Measurements from ENCODE around the gene FRRS1L.

Gene FRRS1L

DNA sequence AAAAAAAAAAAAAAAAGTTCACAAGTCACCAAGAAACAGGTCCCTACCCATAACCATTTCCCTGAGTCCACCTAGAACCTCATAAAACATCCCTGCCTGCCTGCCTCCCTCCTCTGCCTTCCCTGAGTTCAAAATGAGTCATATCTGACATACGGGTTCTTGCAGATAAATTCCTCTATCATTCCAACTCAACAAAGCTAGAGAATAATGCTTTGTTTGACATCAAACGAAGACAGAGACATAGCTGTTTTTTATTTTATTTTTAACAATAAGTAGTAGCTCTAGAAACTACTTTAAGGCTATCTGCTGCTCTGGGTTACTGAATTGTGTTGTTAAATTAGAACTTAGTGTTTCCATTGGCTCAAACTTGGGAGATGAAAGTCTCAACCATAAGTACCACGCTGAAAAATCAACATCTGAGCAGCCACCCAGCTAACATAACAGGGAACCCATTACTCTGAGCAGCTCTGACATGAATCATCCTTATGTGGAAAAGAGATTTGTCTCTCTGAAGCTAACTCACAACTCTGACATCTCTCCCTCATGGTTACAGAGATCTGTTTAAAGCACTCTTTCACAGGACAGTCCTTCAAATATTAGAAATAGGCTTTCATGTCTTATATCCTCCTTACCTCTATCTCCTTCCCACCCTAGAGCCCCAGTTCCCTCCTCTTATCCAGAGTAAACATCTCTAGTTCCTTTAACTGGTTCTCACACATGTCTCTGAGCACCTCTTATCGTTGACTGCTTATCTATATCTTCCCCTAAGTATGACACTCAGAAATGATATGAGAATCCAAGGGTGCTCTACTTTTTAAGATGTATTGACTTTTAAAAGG is 59.4 kb downstream of the FRRS1L start:
- no peak for DNase-seq (ENCODE audit: low read depth in 2 of 2)

DNA sequence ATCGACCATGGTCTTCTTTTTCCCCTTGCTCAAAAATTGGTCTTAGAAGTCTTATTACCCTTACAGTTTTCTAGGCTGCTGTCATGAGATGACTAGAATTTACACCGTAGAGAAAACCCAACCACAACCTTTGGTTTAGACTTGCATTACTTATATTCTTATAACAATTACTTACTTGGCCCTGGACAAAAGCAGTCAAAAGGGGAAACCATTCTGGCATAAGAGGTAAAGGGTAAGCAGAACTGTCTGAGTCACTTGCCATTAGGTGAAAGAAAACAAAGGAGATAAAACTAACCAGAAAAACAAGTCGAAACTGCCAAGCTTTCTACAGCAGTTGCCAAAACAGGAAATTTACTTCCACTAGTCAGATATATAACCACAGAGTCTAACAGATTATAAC is 65.2 kb downstream of the FRRS1L start:
- DNase-seq (ENCODE audit: low read depth in 2 of 2): no peak

DNA sequence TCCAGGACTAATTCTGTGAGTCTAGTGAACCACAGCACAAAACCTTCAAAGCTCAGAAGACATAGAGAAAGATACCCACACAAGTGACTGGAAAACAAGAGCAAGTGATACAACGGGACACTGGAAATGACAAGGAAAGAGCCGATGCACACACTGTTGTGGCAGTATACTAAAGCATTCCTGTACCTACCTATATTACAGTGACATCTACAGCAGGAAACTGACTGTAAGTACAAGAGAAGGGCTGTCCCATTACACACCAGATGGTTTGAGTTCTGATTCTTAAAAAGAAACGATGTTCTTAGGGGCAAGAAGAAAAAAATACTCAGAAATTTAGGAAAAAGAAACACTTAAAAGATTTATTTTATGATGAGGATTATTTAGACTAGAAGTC is 65.8 kb downstream of the FRRS1L start:
- DNase-seq (ENCODE audit: low read depth in 2 of 2): no peak

DNA sequence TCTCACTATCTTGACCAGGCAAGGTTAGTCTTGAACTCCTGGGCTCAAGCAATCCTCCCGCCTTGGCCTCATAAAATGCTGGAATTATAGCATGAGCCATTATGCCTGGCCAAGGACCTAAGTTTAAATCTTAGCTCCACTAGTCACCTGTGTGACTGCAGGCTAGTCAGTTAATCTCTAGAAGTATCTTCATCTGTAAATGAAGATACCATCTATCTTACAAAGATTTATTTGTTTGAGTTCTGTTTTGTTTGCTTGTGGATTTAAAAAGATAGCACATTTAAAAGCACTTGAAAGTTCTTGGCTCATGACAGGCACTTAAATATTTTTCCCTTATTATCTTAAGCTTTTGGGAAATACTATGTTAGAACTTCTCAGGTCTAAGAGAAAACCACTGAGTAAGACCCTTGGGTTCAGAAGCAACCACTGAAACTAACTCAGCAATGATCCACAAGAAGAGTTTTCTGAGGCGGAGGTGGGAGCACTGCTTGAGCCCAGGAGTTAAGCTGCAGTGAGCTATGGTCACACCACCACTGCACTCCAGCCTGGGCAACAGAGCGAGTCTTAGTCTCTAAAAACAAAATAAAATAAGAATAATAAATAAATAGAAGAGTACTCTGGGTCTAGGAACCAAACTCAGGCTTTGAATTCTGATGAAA is 66.4 kb downstream of the FRRS1L start:
- DNase-seq (ENCODE audit: low read depth in 2 of 2): no peak

DNA sequence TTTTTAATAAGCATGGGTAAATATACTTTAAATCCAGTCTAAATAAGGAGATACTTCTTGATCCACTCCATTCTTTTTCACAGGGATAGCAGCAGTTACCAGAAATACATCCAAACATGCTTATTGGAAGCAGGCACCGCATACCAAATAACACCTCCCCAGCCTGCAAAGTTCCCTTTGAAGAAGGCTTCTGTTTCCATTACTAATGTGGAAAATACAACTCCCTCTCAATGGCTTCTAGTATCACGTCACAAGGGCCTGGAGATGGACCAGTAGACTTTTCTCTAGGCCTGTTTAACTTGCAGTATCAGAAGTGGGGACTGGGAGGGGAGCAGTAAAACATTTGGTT is 68.1 kb downstream of the FRRS1L start:
- DNase-seq (ENCODE audit: low read depth in 2 of 2): no peak

DNA sequence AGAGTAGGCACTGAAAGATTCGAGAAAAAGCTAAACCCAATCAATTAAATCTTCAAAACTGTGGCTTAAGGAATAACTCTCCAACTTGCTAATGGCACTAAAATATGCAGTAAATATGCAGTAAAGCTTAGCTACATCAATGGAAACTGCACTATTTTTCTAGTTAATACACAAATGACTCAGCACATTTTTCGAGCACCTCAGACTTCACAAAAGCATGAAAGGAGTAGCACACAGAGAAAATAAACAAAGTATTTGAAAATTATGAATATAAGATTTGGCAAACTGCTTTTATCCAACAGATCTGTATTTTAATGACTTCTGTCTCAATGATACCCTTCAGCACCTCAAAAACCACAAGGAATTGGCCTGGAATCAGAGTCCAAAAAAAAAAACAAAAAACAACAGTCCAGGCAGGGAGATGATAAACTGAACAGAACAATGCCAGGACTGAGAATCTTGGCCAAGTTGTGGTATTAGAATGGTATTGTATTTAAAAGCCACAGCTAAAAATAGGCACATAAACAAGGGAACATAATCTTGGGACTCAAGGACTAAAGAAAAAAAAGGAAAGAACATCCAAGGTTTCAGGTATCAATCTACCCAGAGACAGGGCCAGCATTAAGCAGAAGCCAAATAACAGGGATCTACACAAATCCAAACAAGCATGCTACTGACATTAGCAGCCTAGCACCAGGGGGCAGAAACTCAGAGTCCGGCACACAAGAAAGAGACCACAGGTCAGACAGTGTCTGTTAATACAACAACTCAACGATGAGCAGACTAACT is 68.7 kb downstream of the FRRS1L start:
- DNase-seq (ENCODE audit: low read depth in 2 of 2): no peak

DNA sequence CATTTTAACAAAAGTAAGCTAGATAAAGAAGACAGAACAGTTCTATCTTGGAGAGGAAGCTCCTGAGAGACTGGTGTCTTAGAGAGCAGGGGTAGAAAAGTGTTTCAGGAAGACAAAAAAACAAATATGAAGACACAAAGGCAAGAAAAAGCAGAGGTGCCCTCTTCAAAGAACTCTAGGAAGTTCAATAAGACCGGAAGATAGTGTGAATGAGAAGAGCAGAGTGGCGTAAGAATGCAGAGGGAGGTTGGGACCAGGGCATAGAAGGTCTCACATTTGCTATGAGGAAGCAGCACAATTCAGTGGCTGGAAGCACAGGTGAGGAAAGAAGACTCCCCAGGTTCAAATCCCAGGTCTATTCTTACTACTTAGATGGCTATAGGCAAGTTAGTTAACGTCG is 69.9 kb downstream of the FRRS1L start:
- no peak for DNase-seq (ENCODE audit: low read depth in 2 of 2)

DNA sequence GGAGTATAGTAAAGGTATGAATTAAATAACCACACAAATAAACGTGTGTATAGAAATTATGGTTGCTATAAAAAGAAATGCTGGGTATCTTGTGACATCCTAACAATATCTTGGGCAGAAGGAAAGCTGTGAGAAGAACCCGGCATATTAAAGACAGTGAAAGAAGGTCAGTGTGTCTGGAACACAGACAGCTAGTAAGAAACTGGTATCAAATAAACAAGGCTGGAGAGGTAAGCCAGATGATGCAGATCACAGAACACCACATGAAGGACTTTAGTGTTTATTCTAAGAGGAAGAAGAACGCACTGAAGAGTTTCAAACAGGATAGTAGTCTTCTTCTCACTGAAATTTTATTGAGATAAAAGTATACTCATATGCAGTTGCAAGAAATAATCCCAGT is 71.7 kb downstream of the FRRS1L start:
- no peak for DNase-seq (ENCODE audit: low read depth in 2 of 2)

DNA sequence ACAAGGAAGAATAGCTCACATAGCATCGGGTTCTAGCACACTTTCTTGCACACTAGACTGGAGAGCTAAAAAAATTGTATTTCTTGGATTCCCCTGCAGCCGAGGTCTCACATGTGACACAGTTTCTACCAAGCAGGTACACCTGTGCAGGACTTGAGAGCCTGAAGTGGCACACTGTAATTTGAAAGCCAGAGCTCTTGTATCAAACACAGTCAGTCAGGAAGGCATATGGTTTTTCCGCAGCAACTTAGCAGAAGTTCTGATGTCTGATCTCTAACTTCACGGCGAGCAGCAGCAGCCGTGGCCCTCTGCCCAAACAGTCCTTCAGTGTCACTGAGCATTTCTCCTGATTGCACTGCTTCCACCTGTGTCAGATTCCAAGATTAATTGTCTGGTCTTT is 72.8 kb downstream of the FRRS1L start:
- DNase-seq (ENCODE audit: low read depth in 2 of 2): no peak

DNA sequence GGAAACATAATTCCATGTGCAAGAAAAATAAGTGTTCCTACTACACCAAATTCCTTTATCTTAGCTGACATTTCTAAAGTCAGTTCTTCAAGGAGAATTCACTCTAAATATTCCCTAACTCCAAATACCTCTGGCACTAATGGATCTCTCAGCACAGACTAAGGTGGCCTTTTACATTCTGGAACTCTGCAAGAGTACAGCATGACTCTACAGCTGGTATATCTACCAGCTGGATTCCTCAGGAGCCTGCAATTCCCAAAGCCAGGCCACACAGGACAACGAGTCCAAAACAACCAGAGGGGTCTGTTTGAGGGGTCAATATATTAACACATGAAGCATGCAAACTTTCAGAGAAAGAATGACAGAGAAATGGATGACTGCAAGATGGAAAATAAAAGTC is 74.5 kb downstream of the FRRS1L start:
- no peak for DNase-seq (ENCODE audit: low read depth in 2 of 2)

DNA sequence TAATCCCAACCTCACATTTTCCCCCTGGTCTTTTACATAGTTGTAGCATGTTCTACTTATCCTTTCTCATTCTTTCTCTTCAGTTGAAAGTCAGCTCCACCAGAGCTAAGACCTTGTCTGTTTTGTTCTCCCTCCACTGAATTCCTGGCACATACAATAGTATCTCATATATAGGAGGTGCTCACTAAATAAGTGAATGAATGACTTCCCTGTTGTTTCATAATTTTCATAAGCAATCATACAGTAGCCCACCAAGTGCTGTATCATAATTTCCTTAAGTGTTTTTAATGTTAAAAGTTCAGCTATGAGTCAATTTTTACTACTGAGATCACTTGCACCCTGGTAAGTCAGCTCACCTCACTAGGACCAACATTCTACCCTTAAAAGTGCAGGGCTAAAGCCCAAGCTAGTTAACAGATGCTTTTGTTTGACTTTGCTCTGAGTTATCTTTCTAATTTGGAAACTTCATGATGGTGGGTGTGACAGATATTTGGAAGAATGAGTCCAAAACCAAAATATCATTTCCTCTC is 74.9 kb downstream of the FRRS1L start:
- no peak for DNase-seq (ENCODE audit: low read depth in 2 of 2)

DNA sequence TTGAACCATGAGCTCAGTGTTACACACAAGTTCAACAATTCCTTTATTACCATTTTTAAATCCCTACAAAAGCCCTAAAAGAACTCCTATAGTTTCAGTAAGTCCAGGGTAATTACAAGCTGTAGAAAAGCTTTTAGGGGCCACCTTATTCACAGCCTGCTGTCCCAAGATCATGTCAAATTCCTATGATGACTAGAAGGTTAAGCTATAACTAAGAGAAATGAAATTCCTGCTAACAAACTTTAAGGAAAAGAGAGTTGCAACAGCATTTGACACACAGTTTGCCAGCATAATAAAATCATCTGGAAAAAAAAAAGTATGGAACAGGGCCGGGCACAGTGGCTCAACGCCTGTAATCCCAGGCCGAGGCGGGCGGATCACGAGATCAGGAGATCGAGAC is 78.8 kb downstream of the FRRS1L start:
- DNase-seq (ENCODE audit: low read depth in 2 of 2): no peak

DNA sequence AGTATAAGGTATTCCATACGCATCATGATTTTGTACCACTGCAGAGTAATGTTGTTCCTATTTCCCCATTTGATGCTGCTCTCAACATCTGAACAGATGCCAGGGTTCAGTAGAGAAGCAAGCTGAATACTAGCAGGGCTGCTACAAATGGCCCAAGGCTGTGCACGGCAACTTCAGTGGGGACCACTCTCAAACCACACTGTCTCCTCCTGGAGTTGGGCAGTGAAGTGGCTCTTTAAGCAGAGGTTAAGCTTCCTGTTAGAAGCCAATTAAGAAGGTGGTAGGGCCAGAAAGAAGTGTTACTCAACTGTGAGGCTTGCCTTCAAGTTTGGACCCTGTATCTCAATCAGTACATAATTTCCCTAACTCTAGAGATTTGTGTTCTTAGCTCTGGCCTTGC is 79.3 kb downstream of the FRRS1L start:
- no peak for DNase-seq (ENCODE audit: low read depth in 2 of 2)

DNA sequence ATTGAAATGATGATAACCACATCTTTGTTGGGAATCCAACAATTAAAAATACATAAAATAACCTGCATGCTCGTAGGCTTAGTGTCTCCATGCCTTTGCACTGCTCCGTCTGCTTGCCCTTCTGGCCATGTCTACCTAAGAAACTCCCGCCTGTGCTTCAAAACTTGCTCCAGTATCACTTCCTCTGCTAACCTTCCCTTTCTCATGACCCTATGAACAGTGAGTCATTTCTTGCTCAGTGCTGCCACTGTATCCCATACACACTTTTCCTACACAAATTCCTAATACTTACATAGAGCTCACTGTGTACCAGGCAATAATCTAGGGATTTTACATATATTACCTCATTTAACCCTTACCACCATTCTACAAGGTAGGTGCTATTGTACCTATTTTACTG is 80.8 kb downstream of the FRRS1L start:
- no peak for DNase-seq (ENCODE audit: low read depth in 2 of 2)

DNA sequence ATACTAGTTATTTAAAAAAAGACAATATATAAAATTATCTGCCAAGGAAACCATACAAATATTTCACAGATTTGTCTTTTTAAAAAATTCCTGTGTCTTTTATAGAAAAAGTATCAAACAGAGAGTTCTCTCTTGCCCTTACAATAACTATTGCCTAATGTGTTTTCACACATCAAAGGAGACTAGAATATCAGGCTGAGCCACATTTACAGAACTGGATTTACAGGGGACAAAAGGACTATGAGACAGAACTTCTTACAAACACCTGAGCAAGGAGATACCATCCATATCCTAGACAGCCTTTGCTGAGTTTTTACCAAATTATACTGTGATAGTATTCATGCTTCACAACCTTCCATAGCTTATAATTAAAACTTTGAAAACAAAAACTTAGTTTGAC is 81.5 kb downstream of the FRRS1L start:
- no peak for DNase-seq (ENCODE audit: low read depth in 2 of 2)

DNA sequence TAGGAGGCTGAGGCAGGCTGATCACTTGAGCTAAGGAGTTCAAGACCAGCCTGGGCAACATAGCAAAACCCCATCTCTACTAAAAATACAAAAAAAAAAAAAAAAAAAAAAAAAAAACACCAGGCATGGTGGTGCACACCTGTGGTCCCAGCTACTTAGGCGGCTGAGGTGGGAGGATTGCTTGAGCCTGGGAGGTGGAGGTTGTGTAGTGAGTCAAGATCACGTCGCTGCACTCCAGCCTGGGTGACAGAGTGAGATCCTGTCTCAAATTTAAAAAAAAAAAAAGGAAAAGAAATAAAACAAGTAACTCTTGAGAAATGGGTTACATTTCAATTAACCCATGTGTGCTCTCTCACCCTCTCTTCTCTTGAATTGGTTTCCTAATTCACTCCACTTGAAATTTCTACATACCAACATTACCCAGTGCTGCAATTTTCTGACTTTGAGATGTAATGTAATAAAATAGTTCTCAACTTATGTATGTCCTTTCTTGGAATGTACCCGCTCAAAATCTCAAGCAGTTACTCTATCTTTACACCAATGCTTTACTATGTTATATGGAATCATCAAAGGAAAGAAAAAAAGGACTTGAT is 83.1 kb downstream of the FRRS1L start:
- no peak for DNase-seq (ENCODE audit: low read depth in 2 of 2)

DNA sequence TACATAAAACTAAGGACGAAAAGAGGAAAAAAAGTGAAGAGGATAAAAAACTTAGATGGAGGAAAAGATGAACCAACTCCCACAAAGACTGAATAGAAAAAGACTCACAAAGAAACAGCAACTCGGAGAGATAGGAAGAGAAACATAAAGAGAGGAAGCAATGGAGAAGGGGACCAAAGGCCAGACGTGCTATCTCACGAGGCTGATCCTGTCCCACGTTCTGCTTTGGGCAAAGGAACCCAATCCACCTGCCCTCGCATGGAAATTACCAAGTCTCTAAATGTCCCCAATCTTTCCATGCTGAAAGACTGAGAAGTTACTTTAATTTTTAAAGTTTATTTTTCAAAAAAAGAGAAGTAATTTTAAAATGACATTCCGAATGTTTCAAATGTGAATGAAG is 83.9 kb downstream of the FRRS1L start:
- no peak for DNase-seq (ENCODE audit: low read depth in 2 of 2)

DNA sequence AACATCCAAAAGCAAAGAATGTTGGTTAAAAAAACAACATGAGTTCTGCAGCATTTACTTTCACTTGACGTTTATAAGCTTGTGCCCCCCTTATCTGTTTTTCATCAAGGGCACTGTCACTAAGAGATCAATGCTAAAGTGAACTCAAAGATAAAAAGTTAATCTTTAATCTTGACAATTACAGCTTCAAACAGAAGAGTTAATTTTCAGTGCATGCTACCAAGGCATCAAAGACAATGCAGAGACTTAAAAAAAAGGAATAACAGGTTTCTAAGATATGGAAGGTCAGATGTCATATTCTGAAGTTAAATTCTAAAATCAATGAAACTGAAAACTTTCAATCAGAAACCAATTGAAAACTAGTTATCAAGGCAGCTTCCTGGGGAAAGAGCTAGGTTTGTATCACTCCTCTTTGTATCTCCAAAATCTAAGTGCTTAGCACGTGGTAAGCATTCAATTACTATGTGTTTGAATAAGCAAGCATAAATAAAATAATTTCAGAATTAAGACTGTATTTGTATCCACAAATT is 84.9 kb downstream of the FRRS1L start:
- DNase-seq (ENCODE audit: low read depth in 2 of 2): no peak

Data from stimulated activated CD4-positive, alpha-beta T cell treated with anti-CD3 and anti-CD28 coated beads, Interleukin-12 subunit alpha, Interleukin-12 subunit beta, amount 100 ng/mL, for 24 hours (primary cell).